ENCODE measurements around the gene MOV10L1. TPM values are rescaled to one million over a fixed set of nuclear protein-coding genes. Genes with fewer than 3 reads are reported as not detected.

The MOV10L1 gene
- total and polyA plus RNA-seq, 2 experiments from 2014 or later = 0.73 to 1.8 TPM

GRCh38 chr22:50171965-50172421, 82.2 kb downstream of the MOV10L1 start:
- peaks cover 3% of the 10 kb centered on the region; the same call in 2 of the 3 replicates for H3K4me1 Mint-ChIP-seq
- no peak for ATAC-seq

More at GRCh38 chr22:50171965-50172421, 82.2 kb downstream of the MOV10L1 start:
- TF ChIP-seq STAT1 (IDR thresholded peaks at IDR 0.05; ENCODE audit: unreplicated experiment) (no peak), NANOG (IDR thresholded peaks at IDR 0.05; ENCODE audit: borderline replicate concordance) (no peak), ZNF331 (CRISPR knock-in tag; IDR thresholded peaks at IDR 0.05; ENCODE audit: low read depth) (no peak), EZH2phosphoT487 (IDR thresholded peaks at IDR 0.05; ENCODE audit: unreplicated experiment) (no peak), POLR2AphosphoS5 (IDR thresholded peaks at IDR 0.05; ENCODE audit: low read depth) (no peak), JUNB (IDR thresholded peaks at IDR 0.05; ENCODE audit: unreplicated experiment) (no peak), ZNF462 (CRISPR knock-in tag; IDR thresholded peaks at IDR 0.05) (no peak), ZNF114 (CRISPR knock-in tag; IDR thresholded peaks at IDR 0.05) (no peak), CREB1 (CRISPR knock-in tag; IDR thresholded peaks at IDR 0.05; ENCODE audit: low read depth) (no peak), REST (IDR thresholded peaks at IDR 0.05; ENCODE audit: unreplicated experiment) (no peak)
- TF ChIP-seq, protein P1, sequence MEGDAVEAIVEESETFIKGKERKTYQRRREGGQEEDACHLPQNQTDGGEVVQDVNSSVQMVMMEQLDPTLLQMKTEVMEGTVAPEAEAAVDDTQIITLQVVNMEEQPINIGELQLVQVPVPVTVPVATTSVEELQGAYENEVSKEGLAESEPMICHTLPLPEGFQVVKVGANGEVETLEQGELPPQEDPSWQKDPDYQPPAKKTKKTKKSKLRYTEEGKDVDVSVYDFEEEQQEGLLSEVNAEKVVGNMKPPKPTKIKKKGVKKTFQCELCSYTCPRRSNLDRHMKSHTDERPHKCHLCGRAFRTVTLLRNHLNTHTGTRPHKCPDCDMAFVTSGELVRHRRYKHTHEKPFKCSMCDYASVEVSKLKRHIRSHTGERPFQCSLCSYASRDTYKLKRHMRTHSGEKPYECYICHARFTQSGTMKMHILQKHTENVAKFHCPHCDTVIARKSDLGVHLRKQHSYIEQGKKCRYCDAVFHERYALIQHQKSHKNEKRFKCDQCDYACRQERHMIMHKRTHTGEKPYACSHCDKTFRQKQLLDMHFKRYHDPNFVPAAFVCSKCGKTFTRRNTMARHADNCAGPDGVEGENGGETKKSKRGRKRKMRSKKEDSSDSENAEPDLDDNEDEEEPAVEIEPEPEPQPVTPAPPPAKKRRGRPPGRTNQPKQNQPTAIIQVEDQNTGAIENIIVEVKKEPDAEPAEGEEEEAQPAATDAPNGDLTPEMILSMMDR (conservative IDR thresholded peaks at IDR 0.05; ENCODE audit: low read depth in 2 of 2) = no peak
- peaks cover 24% of the 10 kb centered on the region for H3K27me3 ChIP-seq (ENCODE audit: insufficient read depth)
- H3K4me3 Mint-ChIP-seq = peak overlapping the region; percentile 12; the same call in 1 of the 3 replicates
- no peaks in the 10 kb centered on the region for H3K36me3 Mint-ChIP-seq (ENCODE audit: low read depth)
- no peak overlapping the region for H2AFZ ChIP-seq
- H3K79me2 ChIP-seq (replicated peaks; ENCODE audit: insufficient read depth) = no peaks in the 10 kb centered on the region
- no peak for DNase-seq (ENCODE audit: low spot score)
- H3F3A ChIP-seq (replicated peaks; ENCODE audit: low read depth) = no peaks in the 10 kb centered on the region
- no peak overlapping the region for H3K27ac Mint-ChIP-seq
- H3K27ac ChIP-seq (ENCODE audit: low read depth) = no peak overlapping the region
- no peaks in the 10 kb centered on the region for H4K20me1 ChIP-seq (replicated peaks; ENCODE audit: insufficient read depth)
- peaks cover 26% of the 10 kb centered on the region for H3K27me3 Mint-ChIP-seq (ENCODE audit: insufficient read depth, low read depth, poor library complexity)
- no peaks in the 10 kb centered on the region for H3K9me2 ChIP-seq (ENCODE audit: insufficient read depth)
- H3K4me2 ChIP-seq = no peak overlapping the region
- H3K4me3 ChIP-seq = no peak overlapping the region
- H3K36me3 ChIP-seq (ENCODE audit: insufficient read depth) = no peaks in the 10 kb centered on the region
- H3K9me3 Mint-ChIP-seq = no peaks in the 10 kb centered on the region
- 0 out of 2 replicates have a peak, but pooled peaks cover 7% of the 10 kb centered on the region for H3K4me1 ChIP-seq (ENCODE audit: insufficient read depth)

Data from GM23338 (cell line).